ENCODE measurements around the gene SERPINA5.

The SERPINA5 gene

DNA sequence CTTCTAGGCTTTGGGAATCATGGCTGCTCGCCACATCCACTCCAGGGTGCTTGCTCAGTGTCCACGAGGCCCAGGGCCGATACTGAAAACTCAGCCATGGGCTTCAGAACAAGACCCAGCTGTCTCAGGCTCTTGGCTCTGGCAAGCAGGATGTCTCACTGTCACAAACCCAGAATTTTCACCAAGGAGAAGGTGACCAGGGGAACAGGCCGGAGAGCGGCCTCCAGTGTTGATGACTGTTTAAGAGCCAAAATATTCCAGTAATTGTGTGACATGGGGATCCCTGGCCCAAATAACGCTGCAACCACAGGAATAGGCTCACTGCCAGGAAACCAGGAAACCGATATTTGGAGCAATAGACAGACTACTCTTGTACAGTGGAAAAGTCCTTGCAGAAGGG lies 9.8 kb upstream of the SERPINA5 start:
- Histone ChIP-seq H3K4ac (ENCODE audit: low read depth, low read length) (no peak overlapping the region), H3K14ac (ENCODE audit: low read length) (no peak overlapping the region), H3K23ac (ENCODE audit: low read length) (no peak overlapping the region), H3K9me3 (ENCODE audit: insufficient read depth, low read depth, low read length) (no peaks in the 10 kb centered on the region), H3K36me3 (ENCODE audit: control insufficient read depth in 1 of 2, insufficient read depth in 2 of 2, low read length in 2 of 2) (no peaks in the 10 kb centered on the region), H3K18ac (ENCODE audit: low read length) (no peak overlapping the region), H3K79me2 (ENCODE audit: control insufficient read depth, insufficient read depth, low read length, poor library complexity) (no peaks in the 10 kb centered on the region), H2BK12ac (ENCODE audit: low read length) (no peak overlapping the region), H4K8ac (ENCODE audit: low read depth, low read length) (no peak overlapping the region), H2AFZ (ENCODE audit: insufficient read depth, low read length, poor library complexity) (no peak overlapping the region), H3K27ac (ENCODE audit: low read depth, low read length) (no peak overlapping the region), H3K79me1 (ENCODE audit: low read length) (no peaks in the 10 kb centered on the region), H3K4me3 (ENCODE audit: low read depth, low read length) (no peak overlapping the region), H3K9ac (ENCODE audit: low read length) (no peak overlapping the region), H2AK5ac (ENCODE audit: low read length) (no peak overlapping the region), H3K4me1 (ENCODE audit: control insufficient read depth in 1 of 2, insufficient read depth in 2 of 2, low read length in 2 of 2) (peaks cover 5 to 9% of the 10 kb centered on the region in 2 experiments), H3K27me3 (ENCODE audit: insufficient read depth, low read length) (no peaks in the 10 kb centered on the region), H3K4me2 (ENCODE audit: low read length) (no peak overlapping the region), H2BK5ac (ENCODE audit: low read depth, low read length, poor library complexity) (no peak overlapping the region), H2BK120ac (ENCODE audit: insufficient read depth, low read length, poor library complexity) (no peak overlapping the region), H4K12ac (ENCODE audit: low read depth, low read length) (no peak overlapping the region), H4K91ac (ENCODE audit: low read depth, low read length) (no peak overlapping the region)
- WGBS (ENCODE audit: extremely low coverage, insufficient coverage, insufficient read length): no CpG with 5 or more reads among the region's 7 CpGs
- no peak for DNase-seq

- H3K9me3 ChIP-seq (ENCODE audit: insufficient read depth, low read depth, low read length): no peaks in the 10 kb centered on the region
- H2BK12ac ChIP-seq (ENCODE audit: low read length): no peak overlapping the region
- no peak overlapping the region for H4K12ac ChIP-seq (ENCODE audit: low read depth, low read length)
- H2BK5ac ChIP-seq (ENCODE audit: low read depth, low read length, poor library complexity): no peak overlapping the region
- no peak for DNase-seq
- H3K36me3 ChIP-seq (ENCODE audit: control insufficient read depth in 1 of 2, insufficient read depth in 2 of 2, low read length in 2 of 2): no peaks in the 10 kb centered on the region
- H3K9ac ChIP-seq (ENCODE audit: low read length): no peak overlapping the region
- no peak overlapping the region for H3K18ac ChIP-seq (ENCODE audit: low read length)
- H3K4me2 ChIP-seq (ENCODE audit: low read length): no peak overlapping the region
- H2BK120ac ChIP-seq (ENCODE audit: insufficient read depth, low read length, poor library complexity): no peak overlapping the region
- H3K79me1 ChIP-seq (ENCODE audit: low read length): no peaks in the 10 kb centered on the region
- no peak overlapping the region for H3K27ac ChIP-seq (ENCODE audit: low read depth, low read length)
- no peak overlapping the region for H2AK5ac ChIP-seq (ENCODE audit: low read length)
- H2AFZ ChIP-seq (ENCODE audit: insufficient read depth, low read length, poor library complexity): no peak overlapping the region
- H3K79me2 ChIP-seq (ENCODE audit: control insufficient read depth, insufficient read depth, low read length, poor library complexity): no peaks in the 10 kb centered on the region
- H3K27me3 ChIP-seq (ENCODE audit: insufficient read depth, low read length): no peaks in the 10 kb centered on the region
- H3K4me1 ChIP-seq (ENCODE audit: control insufficient read depth in 1 of 2, insufficient read depth in 2 of 2, low read length in 2 of 2): peaks cover 5 to 9% of the 10 kb centered on the region in 2 experiments
- no peak overlapping the region for H3K14ac ChIP-seq (ENCODE audit: low read length)
- no peak overlapping the region for H4K91ac ChIP-seq (ENCODE audit: low read depth, low read length)
- WGBS (ENCODE audit: extremely low coverage, insufficient coverage, insufficient read length): no CpG with 5 or more reads among the region's 6 CpGs
- no peak overlapping the region for H3K4ac ChIP-seq (ENCODE audit: low read depth, low read length)
- H4K8ac ChIP-seq (ENCODE audit: low read depth, low read length): no peak overlapping the region
- H3K4me3 ChIP-seq (ENCODE audit: low read depth, low read length): no peak overlapping the region
- H3K23ac ChIP-seq (ENCODE audit: low read length): no peak overlapping the region
These were observed 9.3 kb upstream of the SERPINA5 start for GRCh38 chr14:94571950-94572349.

GRCh38 chr14:94572637-94573303 lies 8.5 kb upstream of the SERPINA5 start:
- WGBS (ENCODE audit: extremely low coverage, insufficient coverage, insufficient read length): no CpG with 5 or more reads among the region's 7 CpGs
- Histone ChIP-seq H3K36me3 (ENCODE audit: control insufficient read depth in 1 of 2, insufficient read depth in 2 of 2, low read length in 2 of 2) (no peaks in the 10 kb centered on the region), H2BK5ac (ENCODE audit: low read depth, low read length, poor library complexity) (no peak overlapping the region), H3K9ac (ENCODE audit: low read length) (no peak overlapping the region), H3K4me3 (ENCODE audit: low read depth, low read length) (no peak overlapping the region), H3K4me1 (ENCODE audit: control insufficient read depth in 1 of 2, insufficient read depth in 2 of 2, low read length in 2 of 2) (peaks cover 5 to 9% of the 10 kb centered on the region in 2 experiments), H3K79me1 (ENCODE audit: low read length) (no peaks in the 10 kb centered on the region), H2BK120ac (ENCODE audit: insufficient read depth, low read length, poor library complexity) (no peak overlapping the region), H3K27ac (ENCODE audit: low read depth, low read length) (no peak overlapping the region), H3K4me2 (ENCODE audit: low read length) (no peak overlapping the region), H4K91ac (ENCODE audit: low read depth, low read length) (no peak overlapping the region), H3K79me2 (ENCODE audit: control insufficient read depth, insufficient read depth, low read length, poor library complexity) (no peaks in the 10 kb centered on the region), H2AFZ (ENCODE audit: insufficient read depth, low read length, poor library complexity) (no peak overlapping the region), H3K9me3 (ENCODE audit: insufficient read depth, low read depth, low read length) (no peaks in the 10 kb centered on the region), H4K12ac (ENCODE audit: low read depth, low read length) (no peak overlapping the region), H2AK5ac (ENCODE audit: low read length) (no peak overlapping the region), H3K18ac (ENCODE audit: low read length) (no peak overlapping the region), H4K8ac (ENCODE audit: low read depth, low read length) (no peak overlapping the region), H3K4ac (ENCODE audit: low read depth, low read length) (no peak overlapping the region), H3K23ac (ENCODE audit: low read length) (no peak overlapping the region), H3K27me3 (ENCODE audit: insufficient read depth, low read length) (no peaks in the 10 kb centered on the region), H3K14ac (ENCODE audit: low read length) (no peak overlapping the region), H2BK12ac (ENCODE audit: low read length) (no peak overlapping the region)
- DNase-seq: no peak

GRCh38 chr14:94573475-94574277 lies 7.5 kb upstream of the SERPINA5 start:
- H3K23ac ChIP-seq (ENCODE audit: low read length): no peak overlapping the region
- no peak for DNase-seq
- H4K91ac ChIP-seq (ENCODE audit: low read depth, low read length): no peak overlapping the region
- no peak overlapping the region for H3K27ac ChIP-seq (ENCODE audit: low read depth, low read length)
- no peak overlapping the region for H4K8ac ChIP-seq (ENCODE audit: low read depth, low read length)
- H3K4me2 ChIP-seq (ENCODE audit: low read length): no peak overlapping the region
- H2AK5ac ChIP-seq (ENCODE audit: low read length): no peak overlapping the region
- H2BK12ac ChIP-seq (ENCODE audit: low read length): no peak overlapping the region
- no CpG with 5 or more reads among the region's 6 CpGs for WGBS (ENCODE audit: extremely low coverage, insufficient coverage, insufficient read length)
- H2BK120ac ChIP-seq (ENCODE audit: insufficient read depth, low read length, poor library complexity): no peak overlapping the region
- H2AFZ ChIP-seq (ENCODE audit: insufficient read depth, low read length, poor library complexity): no peak overlapping the region
- no peaks in the 10 kb centered on the region for H3K9me3 ChIP-seq (ENCODE audit: insufficient read depth, low read depth, low read length)
- H3K4ac ChIP-seq (ENCODE audit: low read depth, low read length): no peak overlapping the region
- H3K79me1 ChIP-seq (ENCODE audit: low read length): no peaks in the 10 kb centered on the region
- no peaks in the 10 kb centered on the region for H3K36me3 ChIP-seq (ENCODE audit: control insufficient read depth in 1 of 2, insufficient read depth in 2 of 2, low read length in 2 of 2)
- H3K27me3 ChIP-seq (ENCODE audit: insufficient read depth, low read length): no peaks in the 10 kb centered on the region
- no peak overlapping the region for H3K18ac ChIP-seq (ENCODE audit: low read length)
- no peak overlapping the region for H2BK5ac ChIP-seq (ENCODE audit: low read depth, low read length, poor library complexity)
- H3K4me1 ChIP-seq (ENCODE audit: control insufficient read depth in 1 of 2, insufficient read depth in 2 of 2, low read length in 2 of 2): peaks cover 5 to 9% of the 10 kb centered on the region in 2 experiments
- H3K14ac ChIP-seq (ENCODE audit: low read length): no peak overlapping the region
- H3K79me2 ChIP-seq (ENCODE audit: control insufficient read depth, insufficient read depth, low read length, poor library complexity): no peaks in the 10 kb centered on the region
- H4K12ac ChIP-seq (ENCODE audit: low read depth, low read length): no peak overlapping the region
- no peak overlapping the region for H3K4me3 ChIP-seq (ENCODE audit: low read depth, low read length)
- no peak overlapping the region for H3K9ac ChIP-seq (ENCODE audit: low read length)
